Activated CD4-positive, alpha-beta memory T cell treated with anti-CD3 and anti-CD28 coated beads for 36 hours (primary cell): ENCODE results near the gene C1QB. TPM values are rescaled to one million over a fixed set of nuclear protein-coding genes. Genes with fewer than 3 reads are reported as not detected.
"Not testable (repeated sequence)": the region's sequence is repeated elsewhere in the genome, so short reads cannot be mapped to it uniquely, and the experiment has no call there.

ENCODE experiments used
- CTCF ChIA-PET: fragments of 350-600 bp; sonication (Branson Sonifier 250); formaldehyde crosslinking; loops from one replicate; lab custom pipeline; 2021; ENCODE audit warnings: antibody characterized with exemption, inconsistent platforms; lab: Charles Lee
- POLR2A ChIA-PET: fragments of 350-600 bp; sonication (Branson Sonifier 250); formaldehyde crosslinking; loops from one replicate; lab custom pipeline; 2021; ENCODE audit warnings: antibody characterized with exemption; lab: Charles Lee
- DNase-seq: peaks from one replicate; pipeline ENCODE4 v3.0.0-alpha.2; 2020
- H3K27ac Mint-ChIP-seq: one replicate; pipeline ENCODE4 v1.8.0; 2021; ENCODE audit warnings: mixed read lengths
- H3K27me3 Mint-ChIP-seq: one replicate; pipeline ENCODE4 v1.8.0; 2021; ENCODE audit warnings: mixed read lengths
- H3K36me3 Mint-ChIP-seq: one replicate; pipeline ENCODE4 v1.8.0; 2021; ENCODE audit warnings: mixed read lengths
- H3K4me1 Mint-ChIP-seq: one replicate; pipeline ENCODE4 v1.8.0; 2021; ENCODE audit warnings: low read depth, mixed read lengths
- H3K4me3 Mint-ChIP-seq: one replicate; pipeline ENCODE4 v1.8.0; 2021; ENCODE audit warnings: mild to moderate bottlenecking, mixed read lengths
- H3K9me3 Mint-ChIP-seq: one replicate; pipeline ENCODE4 v1.8.0; 2021; ENCODE audit warnings: mixed read lengths
- intact Hi-C: fragments of 100-400 bp; cut with micrococcal nuclease; formaldehyde crosslinking; loops from one replicate; pipeline ENCODE4 v1.15.1; 2023
- total RNA-seq, 2 experiments: library from RNA; stranded (reverse); gene quantifications; one replicate each; pipeline ENCODE4 v1.2.3, GENCODE V29; 2021

Gene C1QB
- total RNA-seq, 2 experiments from 2014 or later, result not detected

- Mint-ChIP-seq H3K9me3 (no peaks in the 10 kb centered on the region), H3K4me3 (no peak overlapping the region), H3K27me3 (peaks cover 49% of the 10 kb centered on the region), H3K4me1 (no peaks in the 10 kb centered on the region), H3K36me3 (no peaks in the 10 kb centered on the region), H3K27ac (no peak overlapping the region)
- POLR2A ChIA-PET, result no interaction called here
- peak; percentile 58 for DNase-seq
- CTCF ChIA-PET, result interaction anchor here (0.5 to 1.9 kb wide), 5 partner anchors 18 to 491 kb away, joined by 3 to 8 read pairs (median 3); no protein-coding TSS in a partner anchor
- intact Hi-C loops, result no loop called here
Observed at GRCh38 chr1:22673486-22674409, 20.7 kb downstream of the C1QB start.

GRCh38 chr1:22674410-22674749, 21.3 kb downstream of the C1QB start:
- Mint-ChIP-seq H3K27ac (no peak overlapping the region), H3K4me3 (no peak overlapping the region), H3K36me3 (no peaks in the 10 kb centered on the region), H3K27me3 (peaks cover 47% of the 10 kb centered on the region), H3K4me1 (no peaks in the 10 kb centered on the region), H3K9me3 (no peaks in the 10 kb centered on the region)
- DNase-seq, result no peak
- ChIA-PET POLR2A (no interaction called here), CTCF (interaction anchor here (0.8 to 1.7 kb wide), 5 partner anchors 17 to 289 kb away, joined by 3 to 4 read pairs (median 3); no protein-coding TSS in a partner anchor)
- intact Hi-C loops, result no loop called here

GRCh38 chr1:22676151-22676550, 23.1 kb downstream of the C1QB start:
- H3K4me1 Mint-ChIP-seq, H3K36me3 Mint-ChIP-seq, intact Hi-C loops, POLR2A ChIA-PET, DNase-seq, H3K9me3 Mint-ChIP-seq, H3K4me3 Mint-ChIP-seq, H3K27ac Mint-ChIP-seq: not testable (repeated sequence)
- peaks cover 36% of the 10 kb centered on the region for H3K27me3 Mint-ChIP-seq
- CTCF ChIA-PET, result interaction anchor here (1.2 kb wide), 1 partner anchor 28 kb away, joined by 4 read pairs; no protein-coding TSS in a partner anchor

GRCh38 chr1:22676916-22677583, 24.0 kb downstream of the C1QB start:
- Mint-ChIP-seq H3K4me1 (no peaks in the 10 kb centered on the region), H3K27ac (no peak overlapping the region), H3K9me3 (no peaks in the 10 kb centered on the region), H3K27me3 (peaks cover 31% of the 10 kb centered on the region), H3K4me3 (no peak overlapping the region), H3K36me3 (no peaks in the 10 kb centered on the region)
- DNase-seq, result no peak
- intact Hi-C loops, result no loop called here
- ChIA-PET CTCF (interaction anchor here (1.2 kb wide), 1 partner anchor 28 kb away, joined by 4 read pairs; no protein-coding TSS in a partner anchor), POLR2A (no interaction called here)

- Mint-ChIP-seq H3K27ac (no peak overlapping the region), H3K4me3 (no peak overlapping the region), H3K4me1 (no peaks in the 10 kb centered on the region), H3K27me3 (peaks cover 20% of the 10 kb centered on the region), H3K9me3 (no peaks in the 10 kb centered on the region), H3K36me3 (no peaks in the 10 kb centered on the region)
- ChIA-PET CTCF (no interaction called here), POLR2A (no interaction called here)
- no peak for DNase-seq
- intact Hi-C loops, result no loop called here
Observed at GRCh38 chr1:22677931-22678896, 25.2 kb downstream of the C1QB start.

GRCh38 chr1:22680726-22681125, 27.7 kb downstream of the C1QB start:
- H3K9me3 Mint-ChIP-seq, result no peaks in the 10 kb centered on the region
- no peak for DNase-seq
- CTCF ChIA-PET, result no interaction called here
- POLR2A ChIA-PET, result no interaction called here
- intact Hi-C loops, result no loop called here
- H3K4me1 Mint-ChIP-seq, result no peaks in the 10 kb centered on the region
- peaks cover 11% of the 10 kb centered on the region for H3K27me3 Mint-ChIP-seq
- H3K4me3 Mint-ChIP-seq, result no peak overlapping the region
- H3K36me3 Mint-ChIP-seq, result no peaks in the 10 kb centered on the region
- H3K27ac Mint-ChIP-seq, result no peak overlapping the region

GRCh38 chr1:22681556-22682276, 28.7 kb downstream of the C1QB start:
- no peaks in the 10 kb centered on the region for H3K9me3 Mint-ChIP-seq
- H3K4me1 Mint-ChIP-seq, result no peaks in the 10 kb centered on the region
- intact Hi-C loops, result no loop called here
- ChIA-PET CTCF (no interaction called here), POLR2A (no interaction called here)
- H3K4me3 Mint-ChIP-seq, result no peak overlapping the region
- H3K27me3 Mint-ChIP-seq, result peaks cover 13% of the 10 kb centered on the region
- no peaks in the 10 kb centered on the region for H3K36me3 Mint-ChIP-seq
- no peak for DNase-seq
- no peak overlapping the region for H3K27ac Mint-ChIP-seq

- Mint-ChIP-seq H3K4me3 (no peak overlapping the region), H3K27me3 (peaks cover 22% of the 10 kb centered on the region), H3K27ac (no peak overlapping the region), H3K36me3 (no peaks in the 10 kb centered on the region), H3K4me1 (no peaks in the 10 kb centered on the region), H3K9me3 (no peaks in the 10 kb centered on the region)
- ChIA-PET POLR2A (no interaction called here), CTCF (interaction anchor here (1.1 kb wide), 1 partner anchor 8 kb away, joined by 3 read pairs; no protein-coding TSS in a partner anchor)
- DNase-seq, result no peak
- intact Hi-C loops, result no loop called here
Observed at GRCh38 chr1:22683547-22683946, 30.5 kb downstream of the C1QB start.

- Mint-ChIP-seq H3K4me1 (no peaks in the 10 kb centered on the region), H3K4me3 (no peak overlapping the region), H3K27me3 (peaks cover 22% of the 10 kb centered on the region), H3K9me3 (no peaks in the 10 kb centered on the region), H3K27ac (no peak overlapping the region), H3K36me3 (no peaks in the 10 kb centered on the region)
- intact Hi-C loops, result no loop called here
- CTCF ChIA-PET, result interaction anchor here (1.0 kb wide), 1 partner anchor 19 kb away, joined by 3 read pairs; no protein-coding TSS in a partner anchor
- DNase-seq, result no peak
- POLR2A ChIA-PET, result no interaction called here
Observed at GRCh38 chr1:22685591-22686059, 32.6 kb downstream of the C1QB start.

GRCh38 chr1:22687191-22687590, 34.2 kb downstream of the C1QB start:
- POLR2A ChIA-PET, result no interaction called here
- no peaks in the 10 kb centered on the region for H3K36me3 Mint-ChIP-seq
- intact Hi-C loops, result no loop called here
- H3K4me1 Mint-ChIP-seq, result no peaks in the 10 kb centered on the region
- no peaks in the 10 kb centered on the region for H3K9me3 Mint-ChIP-seq
- CTCF ChIA-PET, result interaction anchor here (1.0 kb wide), 1 partner anchor 17 kb away, joined by 3 read pairs; no protein-coding TSS in a partner anchor
- peaks cover 20% of the 10 kb centered on the region for H3K27me3 Mint-ChIP-seq
- no peak for DNase-seq
- H3K4me3 Mint-ChIP-seq, result no peak overlapping the region
- H3K27ac Mint-ChIP-seq, result no peak overlapping the region

GRCh38 chr1:22688466-22688865, 35.4 kb downstream of the C1QB start:
- H3K27me3 Mint-ChIP-seq, result peaks cover 20% of the 10 kb centered on the region
- no peaks in the 10 kb centered on the region for H3K4me1 Mint-ChIP-seq
- intact Hi-C loops, result no loop called here
- H3K36me3 Mint-ChIP-seq, result no peaks in the 10 kb centered on the region
- no peaks in the 10 kb centered on the region for H3K9me3 Mint-ChIP-seq
- no peak overlapping the region for H3K4me3 Mint-ChIP-seq
- ChIA-PET POLR2A (no interaction called here), CTCF (interaction anchor here (0.8 kb wide), 1 partner anchor 16 kb away, joined by 4 read pairs; no protein-coding TSS in a partner anchor)
- no peak for DNase-seq
- no peak overlapping the region for H3K27ac Mint-ChIP-seq
